ENCODE results near the gene AGFG2. TPM values are rescaled to one million over a fixed set of nuclear protein-coding genes. Genes with fewer than 3 reads are reported as not detected.
"Not testable (repeated sequence)": the region's sequence is repeated elsewhere in the genome, so short reads cannot be mapped to it uniquely, and the experiment has no call there.

Gene AGFG2
- 10 to 100 TPM; 61.4 to 82.5 TPM for total RNA-seq

GRCh38 chr7:100538654-100539435, at the start of gene AGFG2:
Gene AGFG2, plus strand, starts transcription at chr7:100539203. Its CDS starts 144 bp downstream, at chr7:100539347.
- no peaks in the 10 kb centered on the region for H3K9me3 Mint-ChIP-seq (ENCODE audit: low read depth)
- H3K27ac Mint-ChIP-seq, result peak within 1 kb of the TSS; percentile 91
- CTCF ChIA-PET, result interaction anchor here (0.6 to 3.4 kb wide), 16 partner anchors 8 to 167 kb away, joined by 3 to 25 read pairs (median 4); partner anchors contain the start of gene POP7
- peaks cover 10% of the 10 kb centered on the region for H3K36me3 Mint-ChIP-seq
- peak; percentile 100 for DNase-seq
- peaks cover 45% of the 10 kb centered on the region for H3K4me1 Mint-ChIP-seq
- H3K4me3 Mint-ChIP-seq, result peak within 1 kb of the TSS; percentile 99
- H3K27me3 Mint-ChIP-seq, result no peaks in the 10 kb centered on the region
- ATAC-seq, result peak; percentile 95

GRCh38 chr7:100489824-100490223, 49.2 kb upstream of the AGFG2 start:
- peak; percentile 65 for DNase-seq
- no peak overlapping the region for H3K4me3 Mint-ChIP-seq
- H3K36me3 Mint-ChIP-seq, result no peaks in the 10 kb centered on the region
- H3K27ac Mint-ChIP-seq, result no peak overlapping the region
- peak; percentile 31 for ATAC-seq
- H3K9me3 Mint-ChIP-seq (ENCODE audit: low read depth), result no peaks in the 10 kb centered on the region
- CTCF ChIA-PET, result interaction anchor here (1.9 to 2.0 kb wide), 2 partner anchors 21 to 70 kb away, joined by 5 to 8 read pairs; no protein-coding TSS in a partner anchor
- peaks cover 7% of the 10 kb centered on the region for H3K4me1 Mint-ChIP-seq
- H3K27me3 Mint-ChIP-seq, result peaks cover 6% of the 10 kb centered on the region

GRCh38 chr7:100490483-100491191, 48.4 kb upstream of the AGFG2 start:
- Mint-ChIP-seq H3K27ac (no peak overlapping the region), H3K27me3 (peaks cover 11% of the 10 kb centered on the region), H3K4me1 (peaks cover 7% of the 10 kb centered on the region), H3K4me3 (no peak overlapping the region), H3K9me3 (ENCODE audit: low read depth) (no peaks in the 10 kb centered on the region), H3K36me3 (no peaks in the 10 kb centered on the region)
- CTCF ChIA-PET, result interaction anchor here (1.0 to 5.2 kb wide), 4 partner anchors 9 to 69 kb away, joined by 4 to 41 read pairs (median 6); partner anchors contain the start of gene TSC22D4
- ATAC-seq (no peak), DNase-seq (no peak)

GRCh38 chr7:100491192-100491578, 47.8 kb upstream of the AGFG2 start:
- Mint-ChIP-seq H3K4me3 (no peak overlapping the region), H3K9me3 (ENCODE audit: low read depth) (no peaks in the 10 kb centered on the region), H3K27ac (no peak overlapping the region), H3K4me1 (peaks cover 7% of the 10 kb centered on the region), H3K27me3 (peaks cover 14% of the 10 kb centered on the region), H3K36me3 (no peaks in the 10 kb centered on the region)
- ATAC-seq (no peak), DNase-seq (no peak)
- CTCF ChIA-PET, result interaction anchor here (1.0 to 5.2 kb wide), 2 partner anchors 10 to 68 kb away, joined by 4 to 41 read pairs; partner anchors contain the start of gene TSC22D4

GRCh38 chr7:100492738-100493475, 46.1 kb upstream of the AGFG2 start:
- H3K4me1 Mint-ChIP-seq, result peaks cover 7% of the 10 kb centered on the region
- H3K27ac Mint-ChIP-seq, result no peak overlapping the region
- DNase-seq, result no peak
- peaks cover 14% of the 10 kb centered on the region for H3K27me3 Mint-ChIP-seq
- CTCF ChIA-PET, result interaction anchor here (0.8 to 5.2 kb wide), 13 partner anchors 12 to 200 kb away, joined by 3 to 41 read pairs (median 4); partner anchors contain the start of gene TSC22D4
- no peaks in the 10 kb centered on the region for H3K9me3 Mint-ChIP-seq (ENCODE audit: low read depth)
- H3K4me3 Mint-ChIP-seq, result peak overlapping the region; percentile 43
- H3K36me3 Mint-ChIP-seq, result no peaks in the 10 kb centered on the region
- no peak for ATAC-seq

GRCh38 chr7:100493476-100494264, 45.3 kb upstream of the AGFG2 start:
- DNase-seq (peak; percentile 72), ATAC-seq (peak; percentile 87)
- CTCF ChIA-PET, result interaction anchor here (0.6 to 5.2 kb wide), 13 partner anchors 13 to 199 kb away, joined by 3 to 41 read pairs (median 4); partner anchors contain the start of gene TSC22D4
- Mint-ChIP-seq H3K9me3 (ENCODE audit: low read depth) (no peaks in the 10 kb centered on the region), H3K4me1 (peaks cover 7% of the 10 kb centered on the region), H3K27me3 (peaks cover 14% of the 10 kb centered on the region), H3K27ac (no peak overlapping the region), H3K4me3 (peak overlapping the region; percentile 48), H3K36me3 (no peaks in the 10 kb centered on the region)

GRCh38 chr7:100496509-100496908, 42.5 kb upstream of the AGFG2 start:
- no peak overlapping the region for H3K4me3 Mint-ChIP-seq
- no peak for DNase-seq
- H3K36me3 Mint-ChIP-seq, result no peaks in the 10 kb centered on the region
- no peak overlapping the region for H3K27ac Mint-ChIP-seq
- peaks cover 7% of the 10 kb centered on the region for H3K4me1 Mint-ChIP-seq
- no peaks in the 10 kb centered on the region for H3K9me3 Mint-ChIP-seq (ENCODE audit: low read depth)
- peaks cover 14% of the 10 kb centered on the region for H3K27me3 Mint-ChIP-seq
- ATAC-seq, result no peak
- CTCF ChIA-PET, result interaction anchor here (0.7 to 2.4 kb wide), 4 partner anchors 13 to 68 kb away, joined by 3 to 13 read pairs (median 3); no protein-coding TSS in a partner anchor

GRCh38 chr7:100500743-100501142, 38.3 kb upstream of the AGFG2 start:
- ATAC-seq; H3K4me1 Mint-ChIP-seq; H3K9me3 Mint-ChIP-seq (ENCODE audit: low read depth); H3K4me3 Mint-ChIP-seq; CTCF ChIA-PET; H3K27ac Mint-ChIP-seq; H3K27me3 Mint-ChIP-seq; H3K36me3 Mint-ChIP-seq; DNase-seq: not testable (repeated sequence)

- H3K4me3 Mint-ChIP-seq; H3K4me1 Mint-ChIP-seq; CTCF ChIA-PET; H3K9me3 Mint-ChIP-seq (ENCODE audit: low read depth); H3K27me3 Mint-ChIP-seq; H3K36me3 Mint-ChIP-seq; H3K27ac Mint-ChIP-seq; ATAC-seq; DNase-seq: not testable (repeated sequence)
These were observed 35.0 kb upstream of the AGFG2 start for GRCh38 chr7:100504031-100504430.

- no peaks in the 10 kb centered on the region for H3K9me3 Mint-ChIP-seq (ENCODE audit: low read depth)
- H3K4me3 Mint-ChIP-seq, result no peak overlapping the region
- no peak for DNase-seq
- CTCF ChIA-PET, result interaction anchor here (1.2 to 2.2 kb wide), 4 partner anchors 11 to 59 kb away, joined by 3 to 8 read pairs (median 4); partner anchors contain the start of gene TSC22D4
- peaks cover 2% of the 10 kb centered on the region for H3K27me3 Mint-ChIP-seq
- no peaks in the 10 kb centered on the region for H3K4me1 Mint-ChIP-seq
- no peaks in the 10 kb centered on the region for H3K36me3 Mint-ChIP-seq
- no peak for ATAC-seq
- H3K27ac Mint-ChIP-seq, result no peak overlapping the region
These were observed 34.0 kb upstream of the AGFG2 start for GRCh38 chr7:100504887-100505611.

- no peaks in the 10 kb centered on the region for H3K4me1 Mint-ChIP-seq
- no peak overlapping the region for H3K27ac Mint-ChIP-seq
- CTCF ChIA-PET, result interaction anchor here (0.6 to 2.2 kb wide), 5 partner anchors 10 to 57 kb away, joined by 3 to 8 read pairs (median 4); partner anchors contain the start of gene TSC22D4
- no peaks in the 10 kb centered on the region for H3K9me3 Mint-ChIP-seq (ENCODE audit: low read depth)
- H3K4me3 Mint-ChIP-seq, result no peak overlapping the region
- H3K36me3 Mint-ChIP-seq, result no peaks in the 10 kb centered on the region
- ATAC-seq (no peak), DNase-seq (no peak)
- peaks cover 5% of the 10 kb centered on the region for H3K27me3 Mint-ChIP-seq
These were observed 32.6 kb upstream of the AGFG2 start for GRCh38 chr7:100506356-100506923.
